H9 (cell line): ENCODE results near the gene BMPER. TPM values are rescaled to one million over a fixed set of nuclear protein-coding genes. Genes with fewer than 3 reads are reported as not detected.

ENCODE experiments used
- DNase-seq: peaks from one replicate; pipeline ENCODE4 v3.0.0-alpha.2; 2017
- H2AFZ ChIP-seq: one replicate; pipeline ENCODE4 v1.6.1; 2013; ENCODE audit warnings: mild to moderate bottlenecking, low read length, control low read depth, moderate library complexity
- H2AK5ac ChIP-seq: 2 replicates; pipeline ENCODE4 v1.6.1; 2013; ENCODE audit warnings: low read length, control low read depth, mixed read lengths; ENCODE audit not compliant: insufficient read length
- H2BK120ac ChIP-seq: one replicate; pipeline ENCODE4 v1.6.1; 2013; ENCODE audit warnings: low read depth, mild to moderate bottlenecking, low read length, control low read depth, inconsistent platforms; ENCODE audit not compliant: poor library complexity, severe bottlenecking
- H2BK12ac ChIP-seq: 2 replicates; pipeline ENCODE4 v1.6.1; 2013; ENCODE audit warnings: low read length, control low read depth, mixed read lengths, low read depth; ENCODE audit not compliant: insufficient read length
- H2BK15ac ChIP-seq: 2 replicates; pipeline ENCODE4 v1.6.1; 2013; ENCODE audit warnings: low read depth, low read length, control low read depth
- H2BK20ac ChIP-seq: one replicate; pipeline ENCODE4 v1.6.1; 2013; ENCODE audit warnings: low read depth, mild to moderate bottlenecking, low read length, control low read depth, inconsistent platforms; ENCODE audit not compliant: poor library complexity, severe bottlenecking
- H2BK5ac ChIP-seq: 2 replicates; pipeline ENCODE4 v1.6.1; 2013; ENCODE audit warnings: low read length, control low read depth, mixed read lengths; ENCODE audit not compliant: insufficient read length
- H3K14ac ChIP-seq: 2 replicates; pipeline ENCODE4 v1.6.1; 2013; ENCODE audit warnings: low read length, control low read depth; ENCODE audit not compliant: insufficient read depth
- H3K18ac ChIP-seq: 2 replicates; pipeline ENCODE4 v1.6.1; 2013; ENCODE audit warnings: low read depth, mild to moderate bottlenecking, mixed read lengths, low read length, control low read depth; ENCODE audit not compliant: insufficient read length
- H3K23ac ChIP-seq: 2 replicates; pipeline ENCODE4 v1.6.1; 2013; ENCODE audit warnings: low read length, control low read depth, mixed read lengths, low read depth; ENCODE audit not compliant: insufficient read length
- H3K23me2 ChIP-seq: 2 replicates; pipeline ENCODE4 v1.6.1; 2013; ENCODE audit warnings: low read depth, mild to moderate bottlenecking, mixed read lengths, low read length, control low read depth; ENCODE audit not compliant: insufficient read length, poor library complexity, severe bottlenecking
- H3K27ac ChIP-seq: 2 replicates; pipeline ENCODE4 v1.5.1; 2013; ENCODE audit warnings: low read length, control low read depth, mixed read lengths, low read depth; ENCODE audit not compliant: insufficient read length
- H3K27me3 ChIP-seq: 2 replicates; pipeline ENCODE4 v1.6.1; 2013; ENCODE audit warnings: low read length, control low read depth, inconsistent platforms; ENCODE audit not compliant: insufficient read depth
- H3K4ac ChIP-seq: 2 replicates; pipeline ENCODE4 v1.6.1; 2013; ENCODE audit warnings: low read depth, mild to moderate bottlenecking, control low read depth, inconsistent platforms, low read length, moderate library complexity
- H3K4me1 ChIP-seq: 2 replicates; pipeline ENCODE4 v1.6.1; 2013; ENCODE audit warnings: low read length, control low read depth, inconsistent platforms; ENCODE audit not compliant: insufficient read depth
- H3K4me2 ChIP-seq: 2 replicates; pipeline ENCODE4 v1.6.1; 2013; ENCODE audit warnings: low read length, control low read depth, mixed read lengths; ENCODE audit not compliant: insufficient read length, insufficient read depth
- H3K56ac ChIP-seq: 2 replicates; pipeline ENCODE4 v1.6.1; 2013; ENCODE audit warnings: low read depth, mild to moderate bottlenecking, mixed read lengths, low read length, control low read depth; ENCODE audit not compliant: insufficient read length
- H3K79me1 ChIP-seq: 2 replicates; pipeline ENCODE4 v1.6.1; 2013; ENCODE audit warnings: low read depth, mild to moderate bottlenecking, moderate library complexity, low read length, control low read depth, inconsistent platforms; ENCODE audit not compliant: insufficient read depth, poor library complexity, severe bottlenecking
- H3K79me2 ChIP-seq: 2 replicates; pipeline ENCODE4 v1.6.1; 2013; ENCODE audit warnings: low read length, control low read depth, inconsistent platforms; ENCODE audit not compliant: insufficient read depth
- H3K9ac ChIP-seq: 2 replicates; pipeline ENCODE4 v1.6.1; 2013; ENCODE audit warnings: low read length, control low read depth, mixed read lengths; ENCODE audit not compliant: insufficient read length; ENCODE audit errors: extremely low read depth
- H3K9me3 ChIP-seq: one replicate; pipeline ENCODE4 v1.6.1; 2013; ENCODE audit warnings: low read depth, low read length, inconsistent platforms; ENCODE audit not compliant: control insufficient read depth
- H3T11ph ChIP-seq: one replicate; pipeline ENCODE4 v1.6.1; 2013; ENCODE audit warnings: mild to moderate bottlenecking, low read length, control low read depth, inconsistent platforms
- H4K20me1 ChIP-seq: one replicate; pipeline ENCODE4 v1.6.1; 2013; ENCODE audit not compliant: control insufficient read depth, insufficient read length, insufficient read depth
- H4K5ac ChIP-seq: 2 replicates; pipeline ENCODE4 v1.6.1; 2013; ENCODE audit warnings: low read depth, mild to moderate bottlenecking, mixed read lengths, low read length, control low read depth; ENCODE audit not compliant: insufficient read length
- H4K8ac ChIP-seq: replicated peaks from 2 replicates; pipeline ENCODE4 v1.6.1; 2013; ENCODE audit warnings: low read length, control low read depth, mixed read lengths, low read depth; ENCODE audit not compliant: insufficient read length
- H4K91ac ChIP-seq: 2 replicates; pipeline ENCODE4 v1.6.1; 2013; ENCODE audit warnings: low read depth, mild to moderate bottlenecking, moderate library complexity, mixed read lengths, low read length, control low read depth; ENCODE audit not compliant: insufficient read length
- H3K27ac Mint-ChIP-seq, 3 experiments: 2 replicates in 2 of 3; 3 replicates in 1 of 3; pipeline ENCODE4 v1.8.0; 2020 to 2021; ENCODE audit warnings: mixed read lengths in 3 of 3, mild to moderate bottlenecking in 1 of 3, moderate library complexity in 1 of 3
- H3K27me3 Mint-ChIP-seq: 2 replicates; pipeline ENCODE4 v1.8.0; 2021; ENCODE audit warnings: low read depth, mild to moderate bottlenecking, moderate library complexity, mixed read lengths
- H3K36me3 Mint-ChIP-seq, 3 experiments: 2 replicates in 2 of 3; 3 replicates in 1 of 3; pipeline ENCODE4 v1.8.0; 2020 to 2021; ENCODE audit warnings: low read depth in 3 of 3, mixed read lengths in 3 of 3; ENCODE audit not compliant: insufficient read depth in 1 of 3
- H3K4me1 Mint-ChIP-seq, 2 experiments: 2 replicates each; pipeline ENCODE4 v1.8.0; 2020; ENCODE audit warnings: mixed read lengths in 2 of 2
- H3K4me3 Mint-ChIP-seq, 2 experiments: 2 replicates in 1 of 2; 3 replicates in 1 of 2; pipeline ENCODE4 v1.8.0; 2020 to 2021; ENCODE audit warnings: mild to moderate bottlenecking in 2 of 2, mixed read lengths in 2 of 2, moderate library complexity in 1 of 2
- H3K9me3 Mint-ChIP-seq, 2 experiments: 2 replicates in 1 of 2; 3 replicates in 1 of 2; pipeline ENCODE4 v1.8.0; 2020; ENCODE audit warnings: mild to moderate bottlenecking in 2 of 2, mixed read lengths in 2 of 2, moderate library complexity in 1 of 2
- WGBS: extraction: QIAGEN DNeasy Blood & Tissue Kit; methylation state at CpG from one replicate; pipeline ENCODE4 v1.1.7; 2013; ENCODE audit warnings: missing lambda C conversion rate, low lambda C conversion rate, mixed read lengths; ENCODE audit not compliant: insufficient read length; ENCODE audit errors: extremely low coverage; 5-methylcytosine and 5-hydroxymethylcytosine counted together
- total RNA-seq: library from RNA; stranded (reverse); gene quantifications from 2 replicates; pipeline ENCODE4 v1.2.1, GENCODE V29; 2021
- TF ChIP-seq, protein P1 (sequence below): fragments of 200-600 bp; sonication (generic); conservative IDR thresholded peaks from 3 replicates; pipeline ENCODE4 v1.8.0; 2021; ENCODE audit warnings: antibody characterized with exemption, mild to moderate bottlenecking

Gene BMPER
- total RNA-seq, 1 experiment from 2014 or later, result 0.20 TPM

DNA sequence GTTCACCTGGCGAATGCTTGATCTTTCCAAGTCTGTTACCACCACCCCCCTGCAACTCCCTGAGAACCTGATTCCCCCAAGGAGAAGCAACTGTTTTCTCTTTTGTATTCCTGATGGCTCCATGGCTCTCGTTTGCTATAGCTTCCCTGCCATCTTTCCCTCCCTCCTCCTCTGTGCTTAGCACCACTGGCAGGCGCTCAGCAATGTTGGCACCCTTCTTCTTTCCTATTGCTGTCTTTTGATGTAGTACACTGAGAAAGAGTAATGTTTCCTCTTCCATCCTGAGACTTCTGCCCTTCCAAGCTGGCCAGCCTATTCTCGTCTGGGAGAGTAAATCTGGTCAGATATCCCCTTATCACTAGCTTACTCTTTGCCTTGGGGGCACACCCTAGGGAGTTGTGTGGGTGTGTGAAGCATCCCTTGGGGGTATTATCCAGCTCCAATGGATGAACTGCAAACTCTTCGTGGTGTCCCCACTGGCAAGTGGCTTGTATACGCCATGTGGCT is 74.0 kb downstream of the BMPER start:
- H3K27me3 Mint-ChIP-seq, result no peaks in the 10 kb centered on the region
- Histone ChIP-seq H2AFZ (no peak overlapping the region), H3K9ac (no peak overlapping the region), H4K8ac (no peak overlapping the region), H2AK5ac (no peak overlapping the region), H2BK120ac (no peak overlapping the region), H3K9me3 (no peaks in the 10 kb centered on the region), H4K20me1 (no peaks in the 10 kb centered on the region), H3K4me2 (no peak overlapping the region), H2BK5ac (no peak overlapping the region), H2BK12ac (no peak overlapping the region), H3K27ac (no peak overlapping the region), H2BK15ac (no peak overlapping the region), H4K91ac (no peak overlapping the region), H3K56ac (no peak overlapping the region), H2BK20ac (no peak overlapping the region), H3K79me1 (no peaks in the 10 kb centered on the region), H3K4me1 (no peaks in the 10 kb centered on the region), H3K18ac (no peak overlapping the region), H3K23ac (no peak overlapping the region), H3K23me2 (no peaks in the 10 kb centered on the region), H3K4ac (no peak overlapping the region), H3K27me3 (no peaks in the 10 kb centered on the region), H3K79me2 (no peaks in the 10 kb centered on the region), H4K5ac (no peak overlapping the region), H3K14ac (no peak overlapping the region), H3T11ph (no peak overlapping the region)
- peaks cover 3 to 9% of the 10 kb centered on the region in 2 experiments; a peak in 3 of 4 replicates for H3K4me1 Mint-ChIP-seq
- TF ChIP-seq, protein P1, sequence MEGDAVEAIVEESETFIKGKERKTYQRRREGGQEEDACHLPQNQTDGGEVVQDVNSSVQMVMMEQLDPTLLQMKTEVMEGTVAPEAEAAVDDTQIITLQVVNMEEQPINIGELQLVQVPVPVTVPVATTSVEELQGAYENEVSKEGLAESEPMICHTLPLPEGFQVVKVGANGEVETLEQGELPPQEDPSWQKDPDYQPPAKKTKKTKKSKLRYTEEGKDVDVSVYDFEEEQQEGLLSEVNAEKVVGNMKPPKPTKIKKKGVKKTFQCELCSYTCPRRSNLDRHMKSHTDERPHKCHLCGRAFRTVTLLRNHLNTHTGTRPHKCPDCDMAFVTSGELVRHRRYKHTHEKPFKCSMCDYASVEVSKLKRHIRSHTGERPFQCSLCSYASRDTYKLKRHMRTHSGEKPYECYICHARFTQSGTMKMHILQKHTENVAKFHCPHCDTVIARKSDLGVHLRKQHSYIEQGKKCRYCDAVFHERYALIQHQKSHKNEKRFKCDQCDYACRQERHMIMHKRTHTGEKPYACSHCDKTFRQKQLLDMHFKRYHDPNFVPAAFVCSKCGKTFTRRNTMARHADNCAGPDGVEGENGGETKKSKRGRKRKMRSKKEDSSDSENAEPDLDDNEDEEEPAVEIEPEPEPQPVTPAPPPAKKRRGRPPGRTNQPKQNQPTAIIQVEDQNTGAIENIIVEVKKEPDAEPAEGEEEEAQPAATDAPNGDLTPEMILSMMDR, result no peak
- WGBS, result no CpG with 5 or more reads among the region's 6 CpGs
- H3K9me3 Mint-ChIP-seq, result no peaks in the 10 kb centered on the region
- no peaks in the 10 kb centered on the region for H3K36me3 Mint-ChIP-seq
- H3K27ac Mint-ChIP-seq, result no peak overlapping the region
- no peak for DNase-seq
- no peak overlapping the region for H3K4me3 Mint-ChIP-seq
